ENCODE data around the gene RNF152. TPM values are rescaled to one million over a fixed set of nuclear protein-coding genes. Genes with fewer than 3 reads are reported as not detected.

RNF152 gene
- total and polyA plus RNA-seq, 2 of the 13 experiments (the other 11 are each of a cell fraction or from before 2014, with no cell fraction given) = 0.04 TPM; not detected in 1

- WGBS (ENCODE audit: low lambda C conversion rate) = 67% methylated on average over 4 of the region's 4 CpGs
- Histone ChIP-seq H3K9ac (ENCODE audit: insufficient read depth, low read depth, low read length) (no peak overlapping the region), H3K4me2 (ENCODE audit: low read depth, low read length) (no peak overlapping the region), H3K4me1 (ENCODE audit: insufficient read depth, low read length) (no peaks in the 10 kb centered on the region), H3K27me3 (ENCODE audit: control insufficient read depth in 1 of 2, insufficient read depth in 2 of 2, low read length in 2 of 2) (no peaks in the 10 kb centered on the region), H3K36me3 (replicated peaks in 1 of 2; ENCODE audit: control insufficient read depth in 1 of 2, insufficient read depth in 2 of 2, low read length in 2 of 2) (no peaks in the 10 kb centered on the region), H3K27ac (ENCODE audit: extremely low read length, insufficient read depth, low read length) (no peak overlapping the region), H3K9me3 (ENCODE audit: low read length) (no peaks in the 10 kb centered on the region), H4K20me1 (ENCODE audit: insufficient read depth, low read length) (no peaks in the 10 kb centered on the region), H3K79me2 (ENCODE audit: insufficient read depth, low read length) (no peaks in the 10 kb centered on the region), H2AFZ (ENCODE audit: low read length) (no peak overlapping the region), H3K4me3 (replicated peaks in 1 of 3; ENCODE audit: insufficient read depth in 1 of 3, low read depth in 2 of 3, low read length in 3 of 3) (no peak overlapping the region)
- DNase-seq (ENCODE audit: low spot score) = no peak
- TF ChIP-seq ZNF788 (CRISPR knock-in tag; IDR thresholded peaks at IDR 0.05; ENCODE audit: borderline replicate concordance) = no peak
- TF ChIP-seq, protein P1, sequence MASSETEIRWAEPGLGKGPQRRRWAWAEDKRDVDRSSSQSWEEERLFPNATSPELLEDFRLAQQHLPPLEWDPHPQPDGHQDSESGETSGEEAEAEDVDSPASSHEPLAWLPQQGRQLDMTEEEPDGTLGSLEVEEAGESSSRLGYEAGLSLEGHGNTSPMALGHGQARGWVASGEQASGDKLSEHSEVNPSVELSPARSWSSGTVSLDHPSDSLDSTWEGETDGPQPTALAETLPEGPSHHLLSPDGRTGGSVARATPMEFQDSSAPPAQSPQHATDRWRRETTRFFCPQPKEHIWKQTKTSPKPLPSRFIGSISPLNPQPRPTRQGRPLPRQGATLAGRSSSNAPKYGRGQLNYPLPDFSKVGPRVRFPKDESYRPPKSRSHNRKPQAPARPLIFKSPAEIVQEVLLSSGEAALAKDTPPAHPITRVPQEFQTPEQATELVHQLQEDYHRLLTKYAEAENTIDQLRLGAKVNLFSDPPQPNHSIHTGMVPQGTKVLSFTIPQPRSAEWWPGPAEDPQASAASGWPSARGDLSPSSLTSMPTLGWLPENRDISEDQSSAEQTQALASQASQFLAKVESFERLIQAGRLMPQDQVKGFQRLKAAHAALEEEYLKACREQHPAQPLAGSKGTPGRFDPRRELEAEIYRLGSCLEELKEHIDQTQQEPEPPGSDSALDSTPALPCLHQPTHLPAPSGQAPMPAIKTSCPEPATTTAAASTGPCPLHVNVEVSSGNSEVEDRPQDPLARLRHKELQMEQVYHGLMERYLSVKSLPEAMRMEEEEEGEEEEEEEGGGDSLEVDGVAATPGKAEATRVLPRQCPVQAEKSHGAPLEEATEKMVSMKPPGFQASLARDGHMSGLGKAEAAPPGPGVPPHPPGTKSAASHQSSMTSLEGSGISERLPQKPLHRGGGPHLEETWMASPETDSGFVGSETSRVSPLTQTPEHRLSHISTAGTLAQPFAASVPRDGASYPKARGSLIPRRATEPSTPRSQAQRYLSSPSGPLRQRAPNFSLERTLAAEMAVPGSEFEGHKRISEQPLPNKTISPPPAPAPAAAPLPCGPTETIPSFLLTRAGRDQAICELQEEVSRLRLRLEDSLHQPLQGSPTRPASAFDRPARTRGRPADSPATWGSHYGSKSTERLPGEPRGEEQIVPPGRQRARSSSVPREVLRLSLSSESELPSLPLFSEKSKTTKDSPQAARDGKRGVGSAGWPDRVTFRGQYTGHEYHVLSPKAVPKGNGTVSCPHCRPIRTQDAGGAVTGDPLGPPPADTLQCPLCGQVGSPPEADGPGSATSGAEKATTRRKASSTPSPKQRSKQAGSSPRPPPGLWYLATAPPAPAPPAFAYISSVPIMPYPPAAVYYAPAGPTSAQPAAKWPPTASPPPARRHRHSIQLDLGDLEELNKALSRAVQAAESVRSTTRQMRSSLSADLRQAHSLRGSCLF (CRISPR knock-in tag; IDR thresholded peaks at IDR 0.05; ENCODE audit: borderline replicate concordance) = no peak
- no peak for TF ChIP-seq ZKSCAN5 (CRISPR knock-in tag; IDR thresholded peaks at IDR 0.05)
- TF ChIP-seq RFX5 (IDR thresholded peaks at IDR 0.05; ENCODE audit: low read depth, low read length) = no peak
- TF ChIP-seq ZNF709 (CRISPR knock-in tag; IDR thresholded peaks at IDR 0.05) = no peak
- no peak for TF ChIP-seq TCF12 (IDR thresholded peaks at IDR 0.05)
- no peak for TF ChIP-seq TCF12 (CRISPR knock-in tag; IDR thresholded peaks at IDR 0.05)
- TF ChIP-seq, protein P2, sequence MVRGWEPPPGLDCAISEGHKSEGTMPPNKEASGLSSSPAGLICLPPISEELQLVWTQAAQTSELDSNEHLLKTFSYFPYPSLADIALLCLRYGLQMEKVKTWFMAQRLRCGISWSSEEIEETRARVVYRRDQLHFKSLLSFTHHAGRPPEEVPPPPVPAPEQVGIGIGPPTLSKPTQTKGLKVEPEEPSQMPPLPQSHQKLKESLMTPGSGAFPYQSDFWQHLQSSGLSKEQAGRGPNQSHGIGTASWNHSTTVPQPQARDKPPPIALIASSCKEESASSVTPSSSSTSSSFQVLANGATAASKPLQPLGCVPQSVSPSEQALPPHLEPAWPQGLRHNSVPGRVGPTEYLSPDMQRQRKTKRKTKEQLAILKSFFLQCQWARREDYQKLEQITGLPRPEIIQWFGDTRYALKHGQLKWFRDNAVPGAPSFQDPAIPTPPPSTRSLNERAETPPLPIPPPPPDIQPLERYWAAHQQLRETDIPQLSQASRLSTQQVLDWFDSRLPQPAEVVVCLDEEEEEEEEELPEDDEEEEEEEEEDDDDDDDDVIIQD (CRISPR knock-in tag; IDR thresholded peaks at IDR 0.05; ENCODE audit: low read depth) = no peak
- no peak for TF ChIP-seq THYN1 (CRISPR knock-in tag; IDR thresholded peaks at IDR 0.05; ENCODE audit: borderline replicate concordance, low read depth)
- no peak for TF ChIP-seq FIP1L1 (IDR thresholded peaks at IDR 0.05; ENCODE audit: borderline replicate concordance, insufficient read depth, low read depth, low read length)
- TF ChIP-seq HNF4A (CRISPR knock-in tag; IDR thresholded peaks at IDR 0.05) = no peak
- TF ChIP-seq YEATS4 (CRISPR knock-in tag; IDR thresholded peaks at IDR 0.05; ENCODE audit: borderline replicate concordance) = no peak
- TF ChIP-seq KLF11 (CRISPR knock-in tag; IDR thresholded peaks at IDR 0.05) = no peak
- no peak for TF ChIP-seq RORA (CRISPR knock-in tag; IDR thresholded peaks at IDR 0.05)
- TF ChIP-seq PHF21A (CRISPR knock-in tag; IDR thresholded peaks at IDR 0.05) = no peak
- no peak for TF ChIP-seq ONECUT2 (CRISPR knock-in tag; IDR thresholded peaks at IDR 0.05)
- TF ChIP-seq NR2F1 (CRISPR knock-in tag; IDR thresholded peaks at IDR 0.05) = no peak
- BruUV-seq (replicated peaks) = no TSS peak
- FAIRE-seq = no peak
- intact Hi-C loops (cut with micrococcal nuclease; ENCODE audit: unreplicated experiment) = no loop called here
- ChIA-PET POLR2A (no interaction called here), CTCF (ENCODE audit: low intra/inter-chr PET ratio, low total read pairs) (no interaction called here)
- in situ Hi-C loops (cut with HindIII; ENCODE audit: extremely low pct_ligation_motif_present, low pct_unique_long_range_greater_than_20kb) = no loop called here
- ATAC-seq = no peak
Observed at GRCh38 chr18:61869636-61870035, 23.2 kb downstream of the RNF152 start.
